Epithelial cell of proximal tubule (primary cell): ENCODE data around the gene POU5F1. TPM values are rescaled to one million over a fixed set of nuclear protein-coding genes. Genes with fewer than 3 reads are reported as not detected.

Experiments
- DNase-seq: peaks from one replicate; pipeline ENCODE4 v3.0.0-alpha.2; 2011; ENCODE audit warnings: low read depth
- H3K4me3 ChIP-seq: 2 replicates; pipeline ENCODE4 v1.5.1; 2011; ENCODE audit warnings: low read depth, mild to moderate bottlenecking, low read length
- total RNA-seq: library from RNA; depleted of rRNA; stranded (reverse); fragments of >200 nt; gene quantifications from 2 replicates; pipeline ENCODE4 v1.2.3, GENCODE V29; 2015
- TF ChIP-seq, protein P1 (sequence below): conservative IDR thresholded peaks from 2 replicates; pipeline ENCODE4 v1.5.1; 2012; ENCODE audit warnings: low read depth, mild to moderate bottlenecking, low read length

POU5F1 gene
- total RNA-seq, 1 donor from 2014 or later, result 5.1 TPM

- H3K4me3 ChIP-seq, result no peak overlapping the region
- TF ChIP-seq, protein P1, sequence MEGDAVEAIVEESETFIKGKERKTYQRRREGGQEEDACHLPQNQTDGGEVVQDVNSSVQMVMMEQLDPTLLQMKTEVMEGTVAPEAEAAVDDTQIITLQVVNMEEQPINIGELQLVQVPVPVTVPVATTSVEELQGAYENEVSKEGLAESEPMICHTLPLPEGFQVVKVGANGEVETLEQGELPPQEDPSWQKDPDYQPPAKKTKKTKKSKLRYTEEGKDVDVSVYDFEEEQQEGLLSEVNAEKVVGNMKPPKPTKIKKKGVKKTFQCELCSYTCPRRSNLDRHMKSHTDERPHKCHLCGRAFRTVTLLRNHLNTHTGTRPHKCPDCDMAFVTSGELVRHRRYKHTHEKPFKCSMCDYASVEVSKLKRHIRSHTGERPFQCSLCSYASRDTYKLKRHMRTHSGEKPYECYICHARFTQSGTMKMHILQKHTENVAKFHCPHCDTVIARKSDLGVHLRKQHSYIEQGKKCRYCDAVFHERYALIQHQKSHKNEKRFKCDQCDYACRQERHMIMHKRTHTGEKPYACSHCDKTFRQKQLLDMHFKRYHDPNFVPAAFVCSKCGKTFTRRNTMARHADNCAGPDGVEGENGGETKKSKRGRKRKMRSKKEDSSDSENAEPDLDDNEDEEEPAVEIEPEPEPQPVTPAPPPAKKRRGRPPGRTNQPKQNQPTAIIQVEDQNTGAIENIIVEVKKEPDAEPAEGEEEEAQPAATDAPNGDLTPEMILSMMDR, result no peak
- DNase-seq, result no peak
These were observed 25.1 kb downstream of the POU5F1 start for GRCh38 chr6:31145386-31145785.

GRCh38 chr6:31144970-31145340 lies 25.5 kb downstream of the POU5F1 start:
- H3K4me3 ChIP-seq, result no peak overlapping the region
- no peak for DNase-seq
- TF ChIP-seq, protein P1, result no peak

- DNase-seq, result no peak
- TF ChIP-seq, protein P1, result no peak
These were observed 26.0 kb downstream of the POU5F1 start for GRCh38 chr6:31144296-31144969.

DNA sequence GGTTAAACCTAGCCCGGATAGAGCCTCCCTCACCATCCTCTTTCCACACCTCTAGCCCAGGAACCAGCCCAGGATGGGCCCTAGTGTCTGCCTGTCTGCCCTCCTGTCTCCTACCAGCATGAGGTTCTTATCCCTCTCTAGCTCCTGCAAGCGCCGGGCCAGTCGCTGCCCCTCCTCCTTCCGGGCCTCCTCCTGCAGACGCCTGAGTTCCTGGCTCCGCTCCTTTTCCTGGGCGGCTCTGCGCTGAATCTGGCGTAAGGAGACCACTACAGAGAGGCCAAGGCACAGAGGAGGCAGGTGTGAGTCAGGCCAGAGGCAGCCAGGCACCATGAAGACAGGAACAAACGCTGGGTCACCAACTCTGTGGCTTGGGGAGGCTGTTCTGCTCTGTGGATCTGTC lies 27.3 kb downstream of the POU5F1 start:
- no peak overlapping the region for H3K4me3 ChIP-seq
- TF ChIP-seq, protein P1, result no peak
- no peak for DNase-seq

More at GRCh38 chr6:31144296-31144969, 26.0 kb downstream of the POU5F1 start:
- H3K4me3 ChIP-seq, result no peak overlapping the region

- H3K4me3 ChIP-seq, result no peak overlapping the region
- TF ChIP-seq, protein P1, result no peak
- no peak for DNase-seq
These were observed 28.1 kb downstream of the POU5F1 start for GRCh38 chr6:31142361-31142761.

DNA sequence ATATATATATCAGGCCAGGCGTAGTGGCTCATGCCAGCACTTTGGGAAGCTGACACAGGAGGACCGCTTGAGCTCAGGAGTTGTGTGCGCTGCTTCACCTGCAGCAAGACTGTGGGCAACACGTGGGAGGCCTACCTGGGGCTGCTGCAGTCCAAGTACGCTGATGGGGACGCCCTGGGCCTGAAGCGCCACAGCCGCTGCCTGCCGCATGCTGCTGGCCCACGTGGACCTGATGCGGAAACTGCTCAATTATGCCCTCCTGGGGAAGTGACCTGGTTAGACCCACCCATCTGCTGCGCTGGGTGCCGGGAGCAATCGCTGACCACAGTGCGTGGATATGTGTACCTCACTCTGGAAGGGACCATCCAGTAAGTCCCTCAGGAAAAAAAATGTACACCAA lies 29.8 kb downstream of the POU5F1 start:
- H3K4me3 ChIP-seq, result no peak overlapping the region
- TF ChIP-seq, protein P1, result no peak
- no peak for DNase-seq

GRCh38 chr6:31139599-31139998 lies 30.9 kb downstream of the POU5F1 start:
- no peak overlapping the region for H3K4me3 ChIP-seq
- TF ChIP-seq, protein P1, result no peak
- DNase-seq, result no peak
